GM19099 (cell line): ENCODE results near the gene HUNK.

Experiments
- POLR2A ChIP-seq: IDR thresholded peaks from 3 replicates; pipeline ENCODE4 v1.6.1; 2011; ENCODE audit warnings: low read depth; ENCODE audit not compliant: insufficient read length; ENCODE audit errors: extremely low read depth

HUNK gene

DNA sequence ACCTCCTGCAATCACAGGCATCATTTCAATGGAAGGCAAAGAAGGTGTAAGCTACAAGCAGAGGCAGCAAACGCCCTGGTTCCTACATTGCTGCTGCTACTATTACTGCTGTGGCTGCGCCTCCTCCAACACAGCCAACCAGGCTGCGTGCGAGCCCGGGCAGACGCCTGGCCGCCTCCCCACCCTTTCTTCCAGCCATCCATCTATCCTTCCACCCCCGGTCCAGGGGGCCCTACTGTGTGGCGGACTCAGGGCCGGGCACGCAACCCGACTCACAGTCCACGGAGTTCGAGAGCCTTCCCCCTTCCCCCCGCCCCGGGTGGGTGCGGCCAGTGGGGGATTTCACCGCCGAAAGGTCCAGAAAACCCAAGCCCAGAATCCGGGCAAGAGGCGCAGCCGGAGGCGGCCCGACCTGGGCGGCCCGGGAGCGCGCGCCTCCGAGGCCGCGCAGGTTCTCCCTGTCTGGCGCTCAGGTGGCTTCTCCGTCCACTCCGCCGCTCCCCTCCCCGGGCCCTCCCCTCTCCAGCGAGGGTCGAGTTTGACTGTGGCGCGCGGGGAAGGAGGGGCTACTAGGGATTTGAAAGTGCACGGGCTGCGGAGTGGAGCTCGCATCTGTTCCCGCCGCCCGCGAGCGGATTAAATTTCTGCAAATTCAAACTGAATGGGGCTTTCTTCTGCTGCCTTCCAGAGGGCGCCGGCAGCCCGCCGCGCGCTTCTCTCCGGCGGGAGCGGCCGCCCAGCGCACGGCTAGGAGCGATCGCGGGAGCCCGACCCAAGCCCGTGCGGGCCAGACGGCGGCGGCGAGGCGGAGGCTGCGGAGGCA lies at the start of gene HUNK:
Gene HUNK (plus strand): TSS at position 569 of the 823 bp plus-strand sequence. CDS start 655 bp downstream, outside the sequence.
- TF ChIP-seq POLR2A, result no peak

GRCh38 chr21:31829736-31830472 lies 42.9 kb upstream of the HUNK start:
- no peak for TF ChIP-seq POLR2A

GRCh38 chr21:31830701-31831100 lies 42.1 kb upstream of the HUNK start:
- no peak for TF ChIP-seq POLR2A

DNA sequence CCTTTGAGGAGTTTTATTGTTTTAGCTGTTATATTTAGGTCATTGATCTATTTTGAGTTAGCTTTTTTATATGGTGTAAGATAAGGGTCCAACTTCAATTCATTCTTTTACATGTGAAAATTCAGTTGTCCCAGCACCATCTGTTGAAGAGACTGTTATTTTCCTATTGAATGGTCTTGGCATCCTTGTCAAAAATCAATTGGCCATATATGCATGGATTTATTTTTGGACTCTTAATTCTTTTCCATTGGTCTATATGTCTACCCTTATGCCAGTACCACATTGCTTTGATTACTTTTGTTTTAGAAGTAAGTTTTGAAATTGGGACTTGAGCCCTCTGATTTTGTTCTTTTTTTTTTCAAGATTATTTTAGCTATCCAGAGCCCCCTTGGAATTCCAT lies 35.8 kb upstream of the HUNK start:
- TF ChIP-seq POLR2A, result no peak

- no peak for TF ChIP-seq POLR2A
These were observed 35.0 kb upstream of the HUNK start for GRCh38 chr21:31837618-31838390.

- TF ChIP-seq POLR2A, result no peak
These were observed 34.0 kb upstream of the HUNK start for GRCh38 chr21:31838586-31839355.

DNA sequence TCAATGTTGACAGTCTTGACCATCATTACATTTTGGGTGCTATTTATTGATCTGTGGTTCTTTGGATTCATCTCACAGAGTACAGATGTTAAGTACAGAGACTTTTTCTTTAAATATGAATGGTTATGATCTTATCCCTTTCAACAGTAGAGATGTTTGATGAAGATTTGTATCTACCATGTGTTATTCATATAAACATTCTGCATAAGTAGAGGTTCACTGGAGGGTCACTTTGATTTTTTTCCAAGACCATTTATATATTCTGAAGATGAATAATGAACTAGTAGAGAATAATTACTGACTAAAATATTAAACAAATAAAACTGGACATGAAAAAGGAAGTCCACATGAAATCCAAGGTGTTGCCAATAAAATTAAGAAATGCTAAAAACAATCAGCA lies 28.6 kb upstream of the HUNK start:
- no peak for TF ChIP-seq POLR2A

DNA sequence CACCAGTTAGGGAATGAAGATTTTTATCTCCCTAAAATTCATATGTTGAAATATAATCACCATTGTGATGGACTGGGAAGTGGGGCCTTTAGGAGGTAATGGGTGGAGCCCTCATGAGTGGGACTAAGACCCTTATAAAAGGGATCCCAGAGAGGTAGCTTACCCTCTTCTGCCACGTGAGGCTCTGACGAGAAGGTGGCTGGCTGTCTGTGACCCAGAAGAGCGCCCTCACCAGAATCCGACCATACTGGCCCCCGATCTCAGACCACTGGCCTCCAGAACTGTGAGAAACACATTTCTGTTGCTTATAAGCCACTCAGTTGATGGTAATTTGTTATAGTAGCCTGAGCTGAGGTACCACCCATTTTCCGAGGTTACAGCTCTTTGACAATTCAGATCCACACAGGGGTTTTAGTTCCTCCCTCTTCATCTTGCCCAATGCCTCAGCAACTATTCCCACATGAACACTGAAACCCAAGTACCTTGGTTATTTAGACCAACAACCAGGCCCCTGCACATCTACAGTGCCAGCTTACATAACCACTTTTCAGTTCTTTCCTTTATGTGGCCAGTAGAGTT lies 27.6 kb upstream of the HUNK start:
- no peak for TF ChIP-seq POLR2A

GRCh38 chr21:31846690-31847089 lies 26.1 kb upstream of the HUNK start:
- no peak for TF ChIP-seq POLR2A

DNA sequence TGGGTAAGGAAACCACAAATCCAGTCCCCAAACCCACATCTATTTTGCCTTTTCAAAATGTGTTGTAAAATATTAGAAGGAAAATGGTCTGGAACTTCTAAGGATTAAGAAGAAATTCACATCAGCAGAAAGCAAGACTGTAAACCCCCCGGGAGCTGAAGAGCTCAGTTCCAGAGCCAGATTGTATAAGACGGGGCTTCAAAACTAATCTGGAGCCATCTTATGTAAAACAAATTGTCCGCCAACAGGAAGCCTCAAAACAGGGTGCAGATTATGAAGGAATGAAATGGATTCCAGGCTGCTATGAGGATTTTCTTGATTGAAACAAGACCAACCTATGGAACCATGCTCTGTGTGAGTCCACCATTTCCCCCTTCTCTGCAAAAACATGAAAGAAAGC lies 25.1 kb upstream of the HUNK start:
- TF ChIP-seq POLR2A, result no peak

GRCh38 chr21:31848326-31848985 lies 24.4 kb upstream of the HUNK start:
- TF ChIP-seq POLR2A, result no peak

DNA sequence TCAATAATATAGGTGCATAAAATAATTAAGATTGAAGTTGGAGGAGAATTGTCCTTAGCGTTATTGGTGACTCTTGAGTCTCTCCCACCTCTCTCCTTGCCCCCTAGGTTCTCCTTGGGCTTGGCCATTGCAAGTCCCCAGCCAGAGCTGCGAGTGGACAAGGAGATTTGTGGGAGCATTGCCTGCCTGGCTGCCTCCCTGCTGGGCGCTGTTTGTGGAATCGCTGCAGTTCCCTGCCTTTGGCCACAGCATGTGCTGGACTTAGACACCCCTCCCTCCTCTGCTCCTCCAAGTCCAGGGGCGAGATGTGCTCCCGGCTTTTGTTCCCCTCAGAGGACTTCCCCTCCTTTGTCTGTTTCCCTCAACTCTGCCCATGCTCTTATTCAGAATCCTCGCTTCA lies 21.9 kb upstream of the HUNK start:
- TF ChIP-seq POLR2A, result no peak

DNA sequence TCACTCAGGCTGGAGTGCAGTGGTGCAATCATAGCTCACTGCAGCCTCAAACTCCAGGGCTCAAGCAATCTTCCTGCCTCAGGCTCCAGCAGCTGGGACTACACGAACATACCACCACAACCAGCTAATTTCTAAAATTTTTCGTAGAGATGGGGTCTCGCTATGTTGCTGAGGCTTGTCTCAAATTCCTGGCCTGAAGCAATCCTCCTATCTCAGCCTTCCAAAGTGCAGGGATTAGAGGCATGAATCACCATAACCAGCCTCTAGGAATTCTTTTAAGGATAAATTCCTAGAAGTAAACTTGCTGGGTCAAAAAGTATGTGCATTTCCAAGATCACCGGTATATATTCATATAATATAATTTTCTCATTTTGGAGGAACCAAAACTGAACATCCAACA lies 17.6 kb upstream of the HUNK start:
- no peak for TF ChIP-seq POLR2A

DNA sequence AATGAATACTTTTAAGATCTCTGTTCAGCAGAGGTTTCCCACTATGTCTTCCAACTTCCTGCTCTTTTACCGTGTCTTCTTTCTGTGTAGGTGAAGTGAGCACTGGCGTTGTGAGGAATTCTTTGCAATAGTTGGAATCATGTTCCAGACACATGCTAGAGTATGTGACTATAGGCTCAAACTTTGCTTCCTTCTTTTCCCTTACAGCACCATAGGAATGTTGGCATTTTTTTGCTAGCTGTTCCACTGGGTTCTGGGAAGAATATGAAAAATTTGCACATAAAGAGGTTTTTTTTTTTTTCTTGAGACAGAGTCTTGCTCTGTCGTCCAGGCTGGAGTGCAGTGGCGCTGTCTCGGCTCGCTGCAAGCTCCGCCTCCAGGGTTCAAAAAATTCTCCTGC lies 15.7 kb upstream of the HUNK start:
- no peak for TF ChIP-seq POLR2A
